Measurements from ENCODE around the gene AK5. TPM values are rescaled to one million over a fixed set of nuclear protein-coding genes. Genes with fewer than 3 reads are reported as not detected.
"Not testable (repeated sequence)": the region's sequence is repeated elsewhere in the genome, so short reads cannot be mapped to it uniquely, and the experiment has no call there.

Gene AK5
- total RNA-seq, 2 donors from 2014 or later, result 0.49 to 1.1 TPM

DNA sequence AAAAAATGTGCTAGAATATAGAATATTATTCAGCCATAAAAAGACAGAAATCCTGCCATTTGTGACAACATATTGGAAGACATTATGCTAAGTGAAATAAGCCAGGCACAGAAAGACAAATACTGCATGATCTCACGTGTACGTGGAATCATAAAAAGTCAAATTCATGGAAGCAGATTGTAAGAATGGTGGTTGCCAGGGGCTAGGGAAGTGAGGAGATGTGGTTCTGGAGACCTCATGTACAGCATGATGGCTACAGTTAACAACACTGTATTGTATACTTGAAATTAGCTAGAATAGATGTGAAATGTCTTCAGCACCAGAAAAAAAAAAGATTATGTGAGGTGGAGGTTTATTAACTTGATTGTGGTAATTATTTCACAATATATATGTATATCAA is 234.3 kb downstream of the AK5 start:
- TF ChIP-seq, protein P1, sequence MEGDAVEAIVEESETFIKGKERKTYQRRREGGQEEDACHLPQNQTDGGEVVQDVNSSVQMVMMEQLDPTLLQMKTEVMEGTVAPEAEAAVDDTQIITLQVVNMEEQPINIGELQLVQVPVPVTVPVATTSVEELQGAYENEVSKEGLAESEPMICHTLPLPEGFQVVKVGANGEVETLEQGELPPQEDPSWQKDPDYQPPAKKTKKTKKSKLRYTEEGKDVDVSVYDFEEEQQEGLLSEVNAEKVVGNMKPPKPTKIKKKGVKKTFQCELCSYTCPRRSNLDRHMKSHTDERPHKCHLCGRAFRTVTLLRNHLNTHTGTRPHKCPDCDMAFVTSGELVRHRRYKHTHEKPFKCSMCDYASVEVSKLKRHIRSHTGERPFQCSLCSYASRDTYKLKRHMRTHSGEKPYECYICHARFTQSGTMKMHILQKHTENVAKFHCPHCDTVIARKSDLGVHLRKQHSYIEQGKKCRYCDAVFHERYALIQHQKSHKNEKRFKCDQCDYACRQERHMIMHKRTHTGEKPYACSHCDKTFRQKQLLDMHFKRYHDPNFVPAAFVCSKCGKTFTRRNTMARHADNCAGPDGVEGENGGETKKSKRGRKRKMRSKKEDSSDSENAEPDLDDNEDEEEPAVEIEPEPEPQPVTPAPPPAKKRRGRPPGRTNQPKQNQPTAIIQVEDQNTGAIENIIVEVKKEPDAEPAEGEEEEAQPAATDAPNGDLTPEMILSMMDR (IDR thresholded peaks at IDR 0.05), result no peak
- Histone ChIP-seq H3K4me1 (no peaks in the 10 kb centered on the region), H3K9ac (ENCODE audit: low read depth in 2 of 2, low read length in 2 of 2) (no peak overlapping the region), H3K4me3 (no peak overlapping the region), H3K27me3 (no peaks in the 10 kb centered on the region), H3K27ac (no peak overlapping the region), H3K9me3 (no peaks in the 10 kb centered on the region), H3K36me3 (no peaks in the 10 kb centered on the region)
- DNase-seq, result no peak
- intact Hi-C loops (cut with DNase I), result no loop called here

DNA sequence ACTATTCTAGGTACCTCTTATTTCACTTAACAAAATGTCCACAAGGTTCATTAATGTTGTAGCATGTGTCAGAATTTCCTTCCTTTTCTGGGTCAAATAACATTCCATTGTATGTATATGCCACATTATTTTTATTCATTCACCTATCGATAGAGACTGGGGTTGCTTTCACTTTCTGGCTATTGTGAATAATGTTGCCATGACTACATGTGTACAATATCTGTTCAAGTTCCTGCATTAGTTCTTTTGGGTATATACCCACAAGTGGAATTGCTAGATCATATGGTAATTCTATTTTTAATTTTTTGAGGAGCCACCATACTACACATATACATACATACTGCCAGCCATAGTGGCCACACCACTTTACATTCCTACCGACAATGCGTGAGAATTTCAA is 242.2 kb downstream of the AK5 start:
- Histone ChIP-seq H3K9me3 (no peaks in the 10 kb centered on the region), H3K4me1 (no peaks in the 10 kb centered on the region)
- DNase-seq, result no peak

DNA sequence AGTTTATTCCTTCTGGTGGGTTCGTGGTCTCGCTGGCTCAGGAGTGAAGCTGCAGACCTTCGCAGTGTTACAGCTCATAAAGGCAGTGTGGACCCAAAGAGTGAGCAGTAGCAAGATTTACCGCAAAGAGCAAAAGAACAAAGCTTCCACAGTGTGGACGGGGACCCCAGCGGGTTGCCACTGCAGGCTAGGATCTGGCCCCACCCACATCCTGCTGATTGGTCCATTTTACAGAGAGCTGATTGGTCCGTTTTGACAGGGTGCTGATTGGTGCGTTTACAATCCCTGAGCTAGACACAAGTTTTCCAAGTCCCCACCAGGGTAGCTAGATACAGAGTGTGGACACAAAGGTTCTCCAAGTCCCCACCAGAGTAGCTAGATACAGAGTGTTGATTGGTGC is 249.3 kb downstream of the AK5 start:
- DNase-seq; H3K9me3 ChIP-seq; H3K27ac ChIP-seq; H3K4me1 ChIP-seq; H3K27me3 ChIP-seq; H3K9ac ChIP-seq (ENCODE audit: low read depth in 2 of 2, low read length in 2 of 2); H3K36me3 ChIP-seq; intact Hi-C loops (cut with DNase I); H3K4me3 ChIP-seq: not testable (repeated sequence)

More for the DNA sequence above, 242.2 kb downstream of the AK5 start:
- Histone ChIP-seq H3K9ac (ENCODE audit: low read depth in 2 of 2, low read length in 2 of 2) (no peak overlapping the region), H3K27me3 (no peaks in the 10 kb centered on the region), H3K27ac (no peak overlapping the region), H3K4me3 (no peak overlapping the region), H3K36me3 (no peaks in the 10 kb centered on the region)
- intact Hi-C loops (cut with DNase I), result no loop called here
- TF ChIP-seq, protein P1 (IDR thresholded peaks at IDR 0.05), result no peak

DNA sequence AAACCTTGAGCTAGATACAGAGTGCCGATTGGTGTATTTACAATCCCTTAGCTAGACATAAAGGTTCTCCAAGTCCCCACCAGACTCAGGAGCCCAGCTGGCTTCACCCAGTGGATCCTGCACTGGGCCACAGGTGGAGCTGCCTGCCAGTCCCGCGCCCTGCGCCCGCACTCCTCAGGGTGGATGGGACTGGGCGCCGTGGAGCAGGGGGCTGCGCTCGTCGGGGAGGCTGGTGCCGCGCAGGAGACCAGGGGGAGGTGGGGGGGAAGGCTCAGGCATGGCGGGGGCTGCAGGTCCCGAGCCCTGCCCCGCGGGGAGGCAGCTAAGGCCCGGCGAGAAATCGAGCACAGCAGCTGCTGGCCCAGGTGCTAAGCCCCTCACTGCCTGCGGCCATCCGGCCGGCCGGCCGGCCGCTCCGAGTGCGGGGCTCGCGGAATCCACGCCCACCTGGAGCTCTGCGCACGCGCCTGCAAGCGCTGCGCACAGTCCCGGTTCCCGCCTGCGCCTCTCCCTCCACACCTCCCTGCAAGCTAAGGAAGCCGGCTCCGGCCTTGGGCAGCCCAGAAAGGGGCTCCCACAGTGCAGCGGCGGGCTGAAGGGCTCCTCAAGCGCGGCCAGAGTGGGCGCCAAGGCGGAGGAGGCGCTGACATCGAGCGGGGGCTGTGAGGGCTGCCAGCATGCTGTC is 249.9 kb downstream of the AK5 start:
- H3K9ac ChIP-seq (ENCODE audit: low read depth in 2 of 2, low read length in 2 of 2); H3K36me3 ChIP-seq; H3K27ac ChIP-seq; H3K27me3 ChIP-seq; H3K9me3 ChIP-seq; DNase-seq; H3K4me3 ChIP-seq; intact Hi-C loops (cut with DNase I); H3K4me1 ChIP-seq: not testable (repeated sequence)

DNA sequence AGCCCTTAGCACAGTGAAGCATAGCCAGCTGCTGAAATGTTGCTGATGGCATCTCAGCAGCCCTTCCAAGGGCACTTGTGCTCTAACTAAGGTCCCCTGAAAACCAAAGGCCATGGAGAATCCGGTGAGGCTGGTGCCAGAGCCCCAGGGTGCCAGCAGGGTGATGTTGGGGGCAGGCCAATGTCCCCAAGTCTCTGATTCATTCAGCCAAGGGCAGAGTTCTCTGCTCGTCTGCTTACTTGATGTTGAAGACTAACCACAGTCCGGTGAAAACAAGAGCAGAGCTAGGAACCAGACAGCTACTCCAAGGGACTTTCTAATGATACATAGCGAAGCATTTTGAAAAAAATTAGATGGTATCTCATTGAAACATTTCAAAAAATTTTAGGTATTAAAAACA is 250.8 kb downstream of the AK5 start:
- H3K4me1 ChIP-seq, result no peaks in the 10 kb centered on the region
- H3K36me3 ChIP-seq, result no peaks in the 10 kb centered on the region
- intact Hi-C loops (cut with DNase I), result no loop called here
- TF ChIP-seq, protein P1 (IDR thresholded peaks at IDR 0.05), result no peak
- no peak overlapping the region for H3K27ac ChIP-seq
- H3K9me3 ChIP-seq, result no peaks in the 10 kb centered on the region
- H3K9ac ChIP-seq (ENCODE audit: low read depth in 2 of 2, low read length in 2 of 2), result no peak overlapping the region
- H3K27me3 ChIP-seq, result no peaks in the 10 kb centered on the region
- DNase-seq, result no peak
- no peak overlapping the region for H3K4me3 ChIP-seq

DNA sequence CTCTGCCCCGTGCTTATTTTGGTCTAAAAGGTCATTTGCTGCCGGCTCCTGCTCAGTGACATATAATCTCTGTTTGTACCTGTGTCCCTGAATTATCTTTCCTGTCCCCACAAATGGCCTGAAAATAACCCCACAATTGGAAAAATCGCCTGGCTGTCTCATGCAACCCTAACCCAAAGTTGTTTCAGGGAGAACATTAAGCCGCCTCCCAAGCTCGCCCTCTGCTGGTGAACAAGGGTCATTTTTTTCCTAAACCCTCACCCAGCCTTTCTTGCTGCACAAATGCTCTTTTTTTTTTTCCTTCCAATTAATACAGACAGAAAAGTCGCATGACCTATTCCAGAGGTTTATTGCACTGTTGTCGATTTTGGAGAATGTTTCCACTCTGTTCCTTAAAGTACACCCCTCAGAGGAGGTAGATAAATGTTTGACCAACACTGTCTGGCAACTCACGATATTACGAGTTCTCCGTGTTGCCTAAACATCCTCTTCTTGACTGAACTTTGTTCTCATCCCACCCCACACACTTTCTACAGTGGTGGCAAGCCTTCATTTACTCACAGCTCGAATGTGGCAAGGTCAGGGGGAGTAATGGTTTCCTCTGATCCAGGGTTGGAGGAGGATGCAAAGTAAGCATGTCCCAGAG is 252.0 kb downstream of the AK5 start:
- no peak overlapping the region for H3K9ac ChIP-seq (ENCODE audit: low read depth in 2 of 2, low read length in 2 of 2)
- H3K27ac ChIP-seq, result no peak overlapping the region
- no peaks in the 10 kb centered on the region for H3K9me3 ChIP-seq
- intact Hi-C loops (cut with DNase I), result no loop called here
- H3K36me3 ChIP-seq, result no peaks in the 10 kb centered on the region
- H3K27me3 ChIP-seq, result no peaks in the 10 kb centered on the region
- H3K4me1 ChIP-seq, result no peaks in the 10 kb centered on the region
- TF ChIP-seq, protein P1 (IDR thresholded peaks at IDR 0.05), result peak; percentile 76
- peak; percentile 47 for DNase-seq
- H3K4me3 ChIP-seq, result no peak overlapping the region
